Tibial nerve (tissue), 4 donors: ENCODE results near the gene FAM227B. TPM values are rescaled to one million over a fixed set of nuclear protein-coding genes. Genes with fewer than 3 reads are reported as not detected.
"Not testable (repeated sequence)": the region's sequence is repeated elsewhere in the genome, so short reads cannot be mapped to it uniquely, and the experiment has no call there.

Source experiments
- DNase-seq, 2 donors: peaks; one replicate each; pipeline ENCODE4 v3.0.0-alpha.2; 2019; ENCODE audit warnings: low spot score in 2 of 2
- H3K27ac ChIP-seq, 4 donors: fragments of 200-600 bp; sonication (generic) in 3 of 4; one replicate each; pipeline ENCODE4 v1.5.1; 2017 to 2019; ENCODE audit warnings: mild to moderate bottlenecking in 1 of 4
- H3K27me3 ChIP-seq, 2 donors: fragments of 200-600 bp; sonication (generic) in 1 of 2; one replicate each; pipeline versions ENCODE4 v1.5.1 to v1.6.0; 2017 to 2019
- H3K36me3 ChIP-seq, 3 donors: fragments of 200-600 bp; sonication (generic); one replicate each; pipeline ENCODE4 v1.5.1; 2018 to 2019
- H3K4me1 ChIP-seq, 4 donors: fragments of 200-600 bp; sonication (generic) in 3 of 4; one replicate each; pipeline ENCODE4 v1.5.1; 2017 to 2019
- H3K4me3 ChIP-seq, 4 donors: fragments of 200-600 bp; sonication (generic) in 3 of 4; one replicate each; pipeline ENCODE4 v1.5.1; 2017 to 2019; ENCODE audit warnings: mild to moderate bottlenecking in 1 of 4, moderate library complexity in 1 of 4
- H3K9me3 ChIP-seq, 4 donors: fragments of 200-600 bp; sonication (generic) in 3 of 4; one replicate each; pipeline ENCODE4 v1.5.1; 2017 to 2019
- EP300 ChIP-seq, 2 donors: sonication (generic); formaldehyde crosslinking; IDR thresholded peaks; one replicate each; pipeline ENCODE4 v1.6.1; 2017; ENCODE audit warnings: antibody characterized with exemption in 2 of 2, mild to moderate bottlenecking in 1 of 2
- POLR2A ChIP-seq, 2 donors: fragments of 450-650 bp; IDR thresholded peaks; one replicate each; pipeline ENCODE4 v1.6.1; 2017; ENCODE audit warnings: antibody characterized with exemption in 2 of 2, mild to moderate bottlenecking in 2 of 2, moderate library complexity in 2 of 2
- WGBS, 2 donors: methylation state at CpG; one replicate each; pipeline ENCODE4 v1.1.5; 2018; 5-methylcytosine and 5-hydroxymethylcytosine counted together
- total RNA-seq, 4 donors: library from RNA; depleted of rRNA; stranded (reverse); fragments of >200 nt; gene quantifications; one replicate each; pipeline ENCODE4 v1.1.0, GENCODE V29; 2016
- TF ChIP-seq, protein P1 (sequence below), 5 experiments: fragments of 200-600 bp in 3 of 5; fragments of 450-650 bp in 2 of 5; sonication (generic) in 3 of 5; IDR thresholded peaks; one replicate each; pipeline ENCODE4 v1.5.1; 2016 to 2019; ENCODE audit warnings: antibody characterized with exemption in 5 of 5, mild to moderate bottlenecking in 3 of 5, moderate library complexity in 2 of 5

The FAM227B gene
- total RNA-seq, 4 donors from 2014 or later: 2.1 to 14.2 (median 7.7) TPM

DNA sequence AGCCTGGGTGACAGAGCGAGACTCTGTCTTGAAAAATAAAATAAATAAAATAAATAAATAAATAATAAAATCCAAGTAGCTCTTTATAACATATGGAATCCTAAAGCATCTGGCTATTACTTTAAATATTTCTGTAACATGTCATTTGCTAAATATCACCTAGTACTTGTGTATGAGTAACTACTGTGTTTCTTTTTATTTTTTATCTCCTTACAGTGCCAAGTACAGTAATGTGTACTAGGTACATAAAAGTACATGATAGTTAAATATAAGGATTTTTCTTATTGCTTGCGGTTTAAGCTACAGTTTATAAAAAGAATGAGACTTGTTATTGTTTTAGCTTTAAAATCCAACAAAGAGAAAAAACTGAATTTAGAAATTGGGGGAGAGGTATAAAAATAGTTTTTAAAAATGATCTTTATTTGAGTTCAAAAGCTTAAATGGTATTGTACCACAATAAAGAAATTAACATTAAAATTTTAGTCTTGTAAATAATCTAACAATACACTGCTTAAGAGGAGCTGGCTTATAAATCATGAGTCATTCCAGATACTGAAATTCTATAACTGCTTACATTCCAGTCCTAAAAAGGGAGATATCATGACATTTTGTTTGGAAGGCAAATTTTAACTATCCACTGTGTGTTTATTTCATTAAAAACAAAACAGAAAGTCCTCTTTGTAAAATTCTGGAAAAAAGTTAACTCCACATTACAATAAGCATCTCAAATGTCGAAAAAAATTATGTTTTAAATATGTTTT lies 124.4 kb downstream of the FAM227B start:
- no peak for DNase-seq
- TF ChIP-seq, protein P1, sequence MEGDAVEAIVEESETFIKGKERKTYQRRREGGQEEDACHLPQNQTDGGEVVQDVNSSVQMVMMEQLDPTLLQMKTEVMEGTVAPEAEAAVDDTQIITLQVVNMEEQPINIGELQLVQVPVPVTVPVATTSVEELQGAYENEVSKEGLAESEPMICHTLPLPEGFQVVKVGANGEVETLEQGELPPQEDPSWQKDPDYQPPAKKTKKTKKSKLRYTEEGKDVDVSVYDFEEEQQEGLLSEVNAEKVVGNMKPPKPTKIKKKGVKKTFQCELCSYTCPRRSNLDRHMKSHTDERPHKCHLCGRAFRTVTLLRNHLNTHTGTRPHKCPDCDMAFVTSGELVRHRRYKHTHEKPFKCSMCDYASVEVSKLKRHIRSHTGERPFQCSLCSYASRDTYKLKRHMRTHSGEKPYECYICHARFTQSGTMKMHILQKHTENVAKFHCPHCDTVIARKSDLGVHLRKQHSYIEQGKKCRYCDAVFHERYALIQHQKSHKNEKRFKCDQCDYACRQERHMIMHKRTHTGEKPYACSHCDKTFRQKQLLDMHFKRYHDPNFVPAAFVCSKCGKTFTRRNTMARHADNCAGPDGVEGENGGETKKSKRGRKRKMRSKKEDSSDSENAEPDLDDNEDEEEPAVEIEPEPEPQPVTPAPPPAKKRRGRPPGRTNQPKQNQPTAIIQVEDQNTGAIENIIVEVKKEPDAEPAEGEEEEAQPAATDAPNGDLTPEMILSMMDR (IDR thresholded peaks at IDR 0.05): no peak
- no peak for TF ChIP-seq EP300 (IDR thresholded peaks at IDR 0.05)
- no peak for TF ChIP-seq POLR2A (IDR thresholded peaks at IDR 0.05)
- H3K4me3 ChIP-seq: no peak overlapping the region
- no peaks in the 10 kb centered on the region for H3K36me3 ChIP-seq
- 50 to 52% methylated on average over 3 of the region's 3 CpGs for WGBS, 2 donors
- H3K27me3 ChIP-seq: no peaks in the 10 kb centered on the region
- H3K27ac ChIP-seq: peak overlapping the region in 2 of 4 donors; percentile 1 to 52
- H3K4me1 ChIP-seq: peaks cover 0 to 15% (median 0%) of the 10 kb centered on the region in 4 donors
- peaks cover 0 to 5% (median 0%) of the 10 kb centered on the region in 4 donors for H3K9me3 ChIP-seq

DNA sequence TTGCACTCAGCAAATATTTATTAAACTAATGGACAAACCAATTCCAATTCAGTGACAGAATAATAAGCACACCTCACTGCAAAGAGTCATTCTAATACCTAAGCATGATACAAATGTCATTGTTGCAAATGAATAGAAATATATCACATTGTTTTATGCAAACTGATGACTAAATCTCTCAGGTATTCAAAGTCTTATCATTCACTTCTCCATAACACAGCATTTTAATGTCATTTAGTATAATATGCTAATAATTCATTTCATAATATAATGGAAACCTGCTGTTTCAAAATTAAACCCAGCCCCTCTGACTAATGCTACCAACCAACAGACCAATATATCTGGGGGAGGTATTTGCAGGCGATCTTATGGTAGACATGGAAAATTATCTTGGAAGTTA lies 125.8 kb downstream of the FAM227B start:
- DNase-seq: no peak
- peak overlapping the region in 1 of 4 donors; percentile 57 for H3K27ac ChIP-seq
- H3K9me3 ChIP-seq: no peaks in the 10 kb centered on the region
- H3K4me3 ChIP-seq: no peak overlapping the region
- whole genome bisulfite sequencing, 2 donors: 97 to 100% methylated on average over 1 of the region's 1 CpG
- H3K4me1 ChIP-seq: peaks cover 0 to 15% (median 0%) of the 10 kb centered on the region in 4 donors
- no peaks in the 10 kb centered on the region for H3K36me3 ChIP-seq
- TF ChIP-seq POLR2A (IDR thresholded peaks at IDR 0.05) (no peak), EP300 (IDR thresholded peaks at IDR 0.05) (no peak)
- TF ChIP-seq, protein P1 (IDR thresholded peaks at IDR 0.05): no peak
- no peaks in the 10 kb centered on the region for H3K27me3 ChIP-seq

DNA sequence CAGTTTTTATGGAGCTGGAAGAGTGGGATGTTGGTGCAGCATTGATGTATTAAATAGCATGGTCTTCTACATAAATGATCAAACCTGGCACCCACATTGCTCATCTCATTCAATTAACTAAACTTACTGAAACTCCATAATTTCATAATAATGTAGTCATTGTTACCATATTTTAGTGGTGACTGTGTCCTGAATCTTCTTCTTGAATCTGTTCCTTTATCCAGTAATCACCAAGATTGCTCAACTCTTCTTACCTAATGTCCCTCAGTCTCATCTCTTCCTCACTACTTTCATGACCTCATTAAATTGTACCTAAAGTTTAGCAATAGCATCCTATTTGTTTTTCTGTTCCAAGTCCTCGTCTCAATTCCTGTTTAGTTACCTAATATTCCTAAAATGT lies 127.8 kb downstream of the FAM227B start:
- peaks cover 0 to 15% (median 0%) of the 10 kb centered on the region in 4 donors for H3K4me1 ChIP-seq
- peak in 1 of 2 donors; percentile 76 for TF ChIP-seq EP300 (IDR thresholded peaks at IDR 0.05)
- TF ChIP-seq, protein P1 (IDR thresholded peaks at IDR 0.05): no peak
- H3K27me3 ChIP-seq: no peaks in the 10 kb centered on the region
- WGBS, 2 donors: 75 to 77% methylated on average over 1 of the region's 1 CpG
- H3K27ac ChIP-seq: peak overlapping the region in 2 of 4 donors; percentile 5 to 47
- H3K36me3 ChIP-seq: peaks cover 0 to 6% (median 0%) of the 10 kb centered on the region in 3 donors
- no peak for DNase-seq
- H3K9me3 ChIP-seq: no peaks in the 10 kb centered on the region
- no peak overlapping the region for H3K4me3 ChIP-seq

DNA sequence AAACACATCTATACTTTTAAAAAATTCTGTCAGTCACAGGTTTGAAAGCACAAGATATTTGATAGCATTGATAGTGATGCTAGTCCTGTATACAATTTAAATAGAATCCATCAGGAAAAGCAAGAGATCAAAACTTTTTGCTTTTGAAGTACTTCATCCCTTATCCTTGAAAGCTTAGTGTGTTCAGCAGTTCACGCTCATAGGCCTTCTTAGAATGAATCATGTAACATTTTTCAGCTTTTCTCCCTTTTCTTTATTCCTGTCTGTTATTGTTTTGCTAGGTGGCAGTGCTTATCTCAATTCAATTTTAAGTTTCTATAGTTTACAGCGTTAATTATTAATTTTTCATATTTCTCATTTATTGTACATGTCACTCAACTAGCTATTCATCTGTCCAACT lies 128.5 kb downstream of the FAM227B start:
- no peak overlapping the region for H3K27ac ChIP-seq
- 91 to 94% methylated on average over 2 of the region's 2 CpGs for WGBS, 2 donors
- no peak overlapping the region for H3K4me3 ChIP-seq
- no peaks in the 10 kb centered on the region for H3K9me3 ChIP-seq
- DNase-seq: no peak
- peaks cover 0 to 15% (median 0%) of the 10 kb centered on the region in 4 donors for H3K4me1 ChIP-seq
- TF ChIP-seq, protein P1 (IDR thresholded peaks at IDR 0.05): no peak
- TF ChIP-seq EP300 (IDR thresholded peaks at IDR 0.05) (no peak), POLR2A (IDR thresholded peaks at IDR 0.05) (no peak)
- H3K27me3 ChIP-seq: no peaks in the 10 kb centered on the region
- peaks cover 0 to 6% (median 0%) of the 10 kb centered on the region in 3 donors for H3K36me3 ChIP-seq

DNA sequence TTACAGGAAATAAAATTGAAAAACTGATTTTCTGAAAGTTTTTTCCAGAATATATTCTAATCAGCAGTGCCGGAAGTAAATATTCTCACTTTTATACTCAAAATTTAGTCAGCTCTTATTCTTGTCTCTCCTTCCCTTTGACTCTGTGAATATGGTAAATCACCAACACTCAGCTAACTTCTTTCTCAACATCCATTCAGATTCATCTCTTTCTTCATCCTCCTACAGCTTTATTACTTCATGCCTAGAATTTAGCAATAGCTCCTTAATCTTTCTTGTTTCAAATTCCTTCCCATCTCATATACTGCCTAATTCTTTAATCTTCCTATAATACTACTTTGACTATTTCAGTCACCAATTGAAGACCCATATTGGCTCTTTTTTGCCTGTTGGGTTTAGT lies 129.7 kb downstream of the FAM227B start:
- no peak for DNase-seq
- Histone ChIP-seq H3K4me3 (no peak overlapping the region), H3K9me3 (no peaks in the 10 kb centered on the region), H3K4me1 (peaks cover 0 to 16% (median 0%) of the 10 kb centered on the region in 4 donors), H3K27ac (no peak overlapping the region), H3K27me3 (no peaks in the 10 kb centered on the region), H3K36me3 (peaks cover 0 to 6% (median 0%) of the 10 kb centered on the region in 3 donors)
- TF ChIP-seq, protein P1 (IDR thresholded peaks at IDR 0.05): no peak
- TF ChIP-seq EP300 (IDR thresholded peaks at IDR 0.05) (no peak), POLR2A (IDR thresholded peaks at IDR 0.05) (no peak)
- 51 to 93% methylated on average over 1 of the region's 1 CpG for WGBS, 2 donors

DNA sequence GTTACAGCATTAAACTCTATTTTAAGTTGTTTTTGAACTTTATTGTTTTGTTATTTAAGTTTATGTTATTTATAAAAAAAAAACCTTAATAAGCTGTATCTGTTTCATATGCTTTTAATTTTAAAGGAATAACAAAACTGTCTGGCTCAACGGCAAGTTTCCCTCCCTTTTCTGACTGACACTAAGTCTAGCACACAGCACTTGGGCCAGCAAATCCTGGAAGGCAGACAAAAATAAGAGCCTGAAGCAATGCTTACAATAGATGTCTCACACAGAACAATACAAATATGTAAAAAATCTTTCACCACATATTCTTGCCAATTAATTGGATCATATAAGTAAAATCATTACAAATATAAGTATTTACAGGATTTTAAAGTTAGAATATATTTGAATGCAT lies 135.2 kb downstream of the FAM227B start:
- whole genome bisulfite sequencing, 2 donors: 15 to 16% methylated on average over 1 of the region's 1 CpG
- not testable (repeated sequence) for H3K27me3 ChIP-seq

DNA sequence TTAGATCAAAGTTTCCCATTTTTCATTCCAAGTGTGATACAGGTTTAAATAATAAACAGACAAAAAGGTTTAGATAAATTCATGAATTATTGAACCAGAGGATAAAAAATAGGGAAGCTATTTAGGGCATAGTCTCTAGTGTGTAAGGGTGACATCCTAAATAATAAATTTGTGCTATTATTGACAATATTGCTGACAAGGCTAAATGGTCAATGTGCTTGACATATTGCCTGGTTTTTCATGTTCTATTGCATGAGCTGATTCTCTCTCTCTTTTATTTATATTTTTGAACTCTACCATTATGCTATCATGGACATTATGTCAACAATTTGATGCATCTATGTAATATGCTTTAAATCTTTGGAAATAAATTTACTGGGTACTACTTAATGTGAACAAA lies 141.6 kb downstream of the FAM227B start:
- not testable (repeated sequence) for H3K27ac ChIP-seq, H3K9me3 ChIP-seq, H3K36me3 ChIP-seq, DNase-seq, H3K4me3 ChIP-seq, H3K4me1 ChIP-seq, H3K27me3 ChIP-seq

More for the DNA sequence above, 135.2 kb downstream of the FAM227B start:
- peak overlapping the region in 2 of 4 donors; percentile 20 to 59 for H3K27ac ChIP-seq
- DNase-seq, H3K4me3 ChIP-seq, H3K9me3 ChIP-seq, H3K36me3 ChIP-seq: not testable (repeated sequence)
- H3K4me1 ChIP-seq: peaks cover 0 to 17% (median 0%) of the 10 kb centered on the region in 4 donors

DNA sequence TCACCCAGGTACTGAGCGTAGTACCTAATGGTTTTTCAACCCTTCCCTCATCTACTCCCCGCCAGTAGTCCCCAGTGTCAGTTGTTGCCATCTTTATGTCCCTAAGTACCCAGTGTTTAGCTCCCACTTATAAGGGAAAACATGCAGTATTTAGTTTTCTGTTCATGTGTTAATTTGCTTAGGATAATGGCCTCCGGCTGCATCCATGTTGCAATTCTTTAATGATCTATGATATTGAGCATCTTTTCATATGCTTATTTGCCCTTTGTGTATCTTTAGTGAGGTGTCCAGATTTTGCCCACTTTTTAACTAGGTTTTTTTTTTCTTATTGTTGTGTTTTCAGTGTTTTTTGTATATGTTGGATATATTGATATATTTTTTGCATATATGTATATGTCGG lies 142.6 kb downstream of the FAM227B start:
- H3K27ac ChIP-seq, H3K36me3 ChIP-seq, DNase-seq, H3K4me1 ChIP-seq, H3K27me3 ChIP-seq, H3K4me3 ChIP-seq, H3K9me3 ChIP-seq: not testable (repeated sequence)
- WGBS, 2 donors: 70 to 94% methylated on average over 4 of the region's 4 CpGs
